22Rv1 (cell line): ENCODE results near the gene RGS11.
A peak's percentile ranks its signal among the peaks of the same experiment; 100 is the strongest.

ENCODE experiments used
- H3K27ac ChIP-seq: fragments of 450-650 bp; 2 replicates; pipeline ENCODE4 v1.5.1; 2017
- ZFX ChIP-seq: fragments of 450-650 bp; IDR thresholded peaks from 2 replicates; pipeline ENCODE4 v1.6.1; 2017; ENCODE audit warnings: antibody characterized with exemption, borderline replicate concordance
- TF ChIP-seq, protein P1 (sequence below): fragments of 450-650 bp; IDR thresholded peaks from 2 replicates; pipeline ENCODE4 v1.5.1; 2017; ENCODE audit warnings: mild to moderate bottlenecking

RGS11 gene

DNA sequence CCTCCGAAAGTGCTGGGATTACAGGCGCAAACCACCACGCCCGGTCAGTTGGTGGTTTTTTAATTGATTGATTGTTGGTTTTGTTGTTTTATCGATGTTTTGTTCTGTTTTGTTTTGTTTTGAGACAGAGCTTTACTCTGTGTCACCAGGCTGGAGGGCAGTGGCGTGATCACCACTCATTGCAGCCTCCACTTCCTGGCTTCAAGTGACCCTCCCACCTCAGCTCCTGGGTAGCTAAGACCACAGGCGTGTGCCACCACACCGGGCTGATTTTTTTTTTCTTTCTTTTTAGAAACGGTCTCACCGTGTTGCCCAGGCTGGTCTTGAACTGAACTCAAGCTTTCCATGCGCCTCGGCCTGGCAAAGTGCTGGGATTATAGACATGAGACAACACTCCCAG, 28.7 kb downstream of the RGS11 start:
- H3K27ac ChIP-seq: no peak overlapping the region
- TF ChIP-seq, protein P1, sequence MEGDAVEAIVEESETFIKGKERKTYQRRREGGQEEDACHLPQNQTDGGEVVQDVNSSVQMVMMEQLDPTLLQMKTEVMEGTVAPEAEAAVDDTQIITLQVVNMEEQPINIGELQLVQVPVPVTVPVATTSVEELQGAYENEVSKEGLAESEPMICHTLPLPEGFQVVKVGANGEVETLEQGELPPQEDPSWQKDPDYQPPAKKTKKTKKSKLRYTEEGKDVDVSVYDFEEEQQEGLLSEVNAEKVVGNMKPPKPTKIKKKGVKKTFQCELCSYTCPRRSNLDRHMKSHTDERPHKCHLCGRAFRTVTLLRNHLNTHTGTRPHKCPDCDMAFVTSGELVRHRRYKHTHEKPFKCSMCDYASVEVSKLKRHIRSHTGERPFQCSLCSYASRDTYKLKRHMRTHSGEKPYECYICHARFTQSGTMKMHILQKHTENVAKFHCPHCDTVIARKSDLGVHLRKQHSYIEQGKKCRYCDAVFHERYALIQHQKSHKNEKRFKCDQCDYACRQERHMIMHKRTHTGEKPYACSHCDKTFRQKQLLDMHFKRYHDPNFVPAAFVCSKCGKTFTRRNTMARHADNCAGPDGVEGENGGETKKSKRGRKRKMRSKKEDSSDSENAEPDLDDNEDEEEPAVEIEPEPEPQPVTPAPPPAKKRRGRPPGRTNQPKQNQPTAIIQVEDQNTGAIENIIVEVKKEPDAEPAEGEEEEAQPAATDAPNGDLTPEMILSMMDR: no peak
- TF ChIP-seq ZFX: no peak

DNA sequence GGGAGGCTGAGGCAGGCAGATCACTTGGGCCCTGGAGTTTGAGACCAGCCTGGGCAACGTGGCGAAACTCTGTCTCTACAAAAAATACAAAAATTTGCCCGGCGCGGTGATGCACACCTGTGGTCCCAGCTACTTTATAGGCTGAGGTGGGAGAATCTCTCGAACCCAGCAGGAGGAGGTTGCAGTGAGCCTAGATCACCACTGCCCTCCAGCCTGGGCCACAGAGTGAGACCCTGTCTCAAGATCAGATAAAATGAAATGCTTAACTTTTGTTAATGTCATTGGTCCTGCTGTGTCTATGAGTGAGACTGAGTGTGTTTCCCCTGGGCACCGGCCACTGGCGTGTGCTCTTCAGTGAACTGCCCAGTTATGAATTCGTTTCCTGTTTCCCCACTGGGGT, 30.6 kb downstream of the RGS11 start:
- no peak overlapping the region for H3K27ac ChIP-seq
- TF ChIP-seq, protein P1: no peak
- no peak for TF ChIP-seq ZFX

DNA sequence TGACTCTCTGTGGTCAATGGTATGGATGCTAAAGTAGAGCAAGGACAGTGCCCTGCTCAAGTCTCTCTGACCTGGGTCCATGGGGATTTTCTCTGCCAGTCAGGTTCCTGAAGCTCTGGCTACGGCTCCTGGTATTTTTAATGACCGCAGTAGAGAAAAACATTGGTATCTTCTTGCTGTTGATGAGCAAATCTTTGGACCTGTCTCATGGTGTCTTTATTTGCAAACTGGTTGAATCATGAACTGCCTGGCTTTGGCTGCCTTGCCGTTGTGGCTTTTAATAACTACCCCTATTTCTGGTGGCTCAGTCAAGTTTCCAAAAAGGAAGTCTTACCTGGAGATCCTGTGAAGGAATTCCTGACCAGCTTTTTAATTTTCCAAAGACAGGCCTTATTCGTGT, 32.4 kb downstream of the RGS11 start:
- TF ChIP-seq, protein P1: no peak
- H3K27ac ChIP-seq: no peak overlapping the region

DNA sequence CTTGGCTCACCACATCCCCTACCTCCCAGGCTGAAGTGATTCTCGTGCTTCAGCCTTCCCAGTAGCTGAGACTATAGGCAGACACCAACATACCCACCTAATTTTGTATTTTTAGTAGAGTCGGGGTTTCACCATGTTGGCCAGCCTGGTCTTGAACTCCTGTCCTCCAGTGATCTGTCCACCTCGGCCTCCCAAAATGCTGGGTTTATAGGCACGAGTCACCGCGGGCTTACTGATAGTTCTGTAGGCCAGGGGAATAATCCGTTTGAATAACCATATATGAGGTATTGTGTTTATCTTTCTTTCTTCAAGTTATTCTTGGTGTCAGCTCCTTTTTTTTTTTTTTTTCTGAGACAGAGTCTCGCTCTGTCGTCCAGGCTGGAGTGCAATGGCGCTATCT, 33.5 kb downstream of the RGS11 start:
- TF ChIP-seq, protein P1: no peak
- TF ChIP-seq ZFX: no peak
- H3K27ac ChIP-seq: no peak overlapping the region

DNA sequence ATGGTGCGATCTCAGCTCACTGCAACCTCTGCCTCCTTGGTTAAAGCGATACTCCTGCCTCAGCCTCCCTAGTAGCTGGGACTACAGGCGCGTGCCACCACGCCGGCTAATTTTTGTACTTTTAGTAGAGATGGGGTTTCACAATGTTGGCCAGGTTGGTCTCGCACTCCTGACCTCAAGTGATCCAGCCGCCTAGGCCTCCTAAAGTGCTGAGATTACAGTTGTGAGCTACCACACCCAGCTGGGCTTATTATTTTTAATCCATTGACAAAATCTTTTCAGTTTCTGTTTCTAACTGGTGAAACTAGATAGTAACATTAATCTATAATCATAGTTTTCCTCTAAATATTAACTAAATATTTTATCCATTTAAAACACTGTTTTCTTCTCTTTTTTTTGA, 35.2 kb downstream of the RGS11 start:
- H3K27ac ChIP-seq: no peak overlapping the region
- TF ChIP-seq, protein P1: no peak
- no peak for TF ChIP-seq ZFX

DNA sequence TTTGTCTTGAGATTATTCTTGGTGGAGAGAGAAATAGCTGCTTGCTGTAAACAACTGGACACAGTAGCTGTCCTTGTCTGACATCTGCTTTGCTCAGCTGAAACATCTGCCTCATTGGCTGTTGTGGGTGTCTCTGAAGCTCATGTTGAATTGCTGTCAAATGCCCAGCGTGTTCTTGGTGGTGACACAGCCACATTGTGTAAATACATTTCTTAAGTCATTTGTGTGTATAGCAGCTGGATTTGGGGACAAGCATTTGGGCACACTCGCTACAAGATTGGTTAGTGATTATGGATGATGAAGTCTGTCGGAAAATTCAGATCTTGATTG, 35.8 kb downstream of the RGS11 start:
- TF ChIP-seq ZFX: no peak
- TF ChIP-seq, protein P1: no peak
- peak overlapping the region; percentile 26; the same call in 1 of the 2 replicates for H3K27ac ChIP-seq

DNA sequence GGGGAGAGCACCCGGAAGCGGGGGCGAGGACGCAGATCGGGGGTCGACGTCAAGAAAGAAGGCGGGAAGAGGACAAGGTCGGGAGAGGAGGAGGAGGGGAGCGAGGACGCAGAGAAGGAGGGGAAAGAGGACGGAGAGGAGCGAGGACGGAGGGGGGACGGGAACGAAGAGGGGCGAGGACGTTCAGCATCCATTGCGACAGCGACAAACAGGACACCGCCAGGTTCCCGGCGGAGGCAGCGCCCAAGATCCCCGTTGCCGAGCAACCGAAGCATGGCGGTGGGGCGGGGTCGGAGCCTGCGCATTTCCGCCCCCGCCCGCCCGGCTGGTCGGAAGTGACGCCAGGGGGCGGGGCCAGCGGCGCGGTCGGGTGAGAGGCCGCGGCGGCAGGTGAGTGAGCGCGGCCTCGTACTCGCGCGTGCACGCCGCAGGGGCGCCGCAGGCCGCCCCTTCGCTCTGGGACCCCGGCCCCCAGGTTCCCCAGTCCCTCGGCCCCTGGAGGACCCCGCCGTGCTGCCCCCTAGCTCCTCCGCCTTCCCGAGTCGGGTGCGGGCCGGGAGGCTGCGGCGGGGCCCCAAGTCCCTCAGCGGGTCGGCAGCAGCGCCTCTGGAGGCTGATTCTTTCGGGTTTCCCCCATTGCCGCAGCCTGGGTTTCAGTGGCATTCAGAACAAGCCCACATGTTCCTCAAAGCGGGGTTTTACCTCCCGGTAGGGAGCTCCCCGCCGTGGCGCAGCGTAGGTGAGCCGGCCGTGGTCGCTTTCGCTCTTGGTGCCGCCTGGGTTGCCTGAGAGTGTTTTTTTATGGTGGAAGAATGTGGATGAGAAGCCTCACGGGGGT, 41.1 kb downstream of the RGS11 start, which contains the start of gene FAM234A:
FAM234A (plus strand) TSS at position 354 of the 838 bp plus-strand sequence. CDS start 19,593 bp downstream, outside the sequence.
- TF ChIP-seq, protein P1: peak; percentile 34
- no peak for TF ChIP-seq ZFX
- peak within 1 kb of the TSS; percentile 87 for H3K27ac ChIP-seq
